Testis (tissue), 3 donors: Measurements from ENCODE around the gene NOL11. TPM values are rescaled to one million over a fixed set of nuclear protein-coding genes. Genes with fewer than 3 reads are reported as not detected.
"Not testable (repeated sequence)": the region's sequence is repeated elsewhere in the genome, so short reads cannot be mapped to it uniquely, and the experiment has no call there.

ENCODE experiments used
- DNase-seq: peaks from one replicate; pipeline ENCODE4 v3.0.0-alpha.2; 2019
- H3K27ac ChIP-seq, 2 donors: fragments of 200-600 bp; sonication (generic); one replicate each; pipeline ENCODE4 v1.5.1; 2019
- H3K27me3 ChIP-seq: fragments of 200-600 bp; sonication (generic); one replicate; pipeline ENCODE4 v1.5.1; 2019
- H3K36me3 ChIP-seq: fragments of 200-600 bp; sonication (generic); one replicate; pipeline ENCODE4 v1.5.1; 2017; ENCODE audit warnings: low read depth; ENCODE audit errors: missing control alignments
- H3K4me1 ChIP-seq: fragments of 200-600 bp; sonication (generic); one replicate; pipeline ENCODE4 v1.5.1; 2019
- H3K4me3 ChIP-seq, 2 donors: fragments of 200-600 bp; sonication (generic); one replicate each; pipeline ENCODE4 v1.5.1; 2017 to 2019
- H3K9me3 ChIP-seq: fragments of 200-600 bp; sonication (generic); one replicate; pipeline ENCODE4 v1.5.1; 2017
- CTCF ChIP-seq, 3 experiments: fragments of 450-650 bp in 2 of 3; fragments of 200-600 bp in 1 of 3; sonication (generic) in 1 of 3; IDR thresholded peaks; one replicate each; pipeline ENCODE4 v1.5.1; 2016 to 2019; ENCODE audit warnings: antibody characterized with exemption in 3 of 3, mild to moderate bottlenecking in 2 of 3, moderate library complexity in 1 of 3
- POLR2A ChIP-seq: fragments of 450-650 bp; IDR thresholded peaks from one replicate; pipeline ENCODE4 v1.6.1; 2017; ENCODE audit warnings: antibody characterized with exemption, mild to moderate bottlenecking, moderate library complexity
- WGBS, 2 donors: methylation state at CpG; one replicate each; pipeline ENCODE4 v1.1.5; 2018; 5-methylcytosine and 5-hydroxymethylcytosine counted together
- intact Hi-C: fragments of 100-400 bp; cut with DNase I; formaldehyde crosslinking; loops from one replicate; pipeline ENCODE4 v1.15.1; 2023; ENCODE audit warnings: low total_unique reads
- polyA plus RNA-seq: library from polyadenylated mRNA; stranded (reverse); fragments of 350-450 nt; fragmentation: Illumina TruSeq; extraction: RNeasy Lipid Tissue Mini Kit (QIAGEN cat#74804); gene quantifications from one replicate; pipeline ENCODE4 v1.2.3, GENCODE V29; 2014; ENCODE audit warnings: low read depth, low replicate concordance; ENCODE audit not compliant: insufficient read depth
- total RNA-seq, 2 donors: library from RNA; depleted of rRNA; stranded (reverse); fragments of >200 nt; gene quantifications; one replicate each; pipeline ENCODE4 v1.2.3, GENCODE V29; 2016

Gene NOL11
- total and polyA plus RNA-seq, 3 donors from 2014 or later: 20.5 to 35.6 (median 31.4) TPM

- Histone ChIP-seq H3K36me3 (no peaks in the 10 kb centered on the region), H3K4me1 (peaks cover 9% of the 10 kb centered on the region), H3K27ac (no peak overlapping the region), H3K27me3 (no peaks in the 10 kb centered on the region), H3K4me3 (no peak overlapping the region), H3K9me3 (no peaks in the 10 kb centered on the region)
- intact Hi-C loops: no loop called here
- DNase-seq: no peak
- WGBS, 2 donors: 98 to 100% methylated on average over 4 of the region's 4 CpGs
- TF ChIP-seq CTCF (IDR thresholded peaks at IDR 0.05) (no peak), POLR2A (no peak)
These were observed 32.3 kb downstream of the NOL11 start for GRCh38 chr17:67750067-67750466.

- H3K9me3 ChIP-seq: no peaks in the 10 kb centered on the region
- no peak overlapping the region for H3K27ac ChIP-seq
- H3K4me3 ChIP-seq: no peak overlapping the region
- WGBS, 2 donors: 83 to 91% methylated on average over 8 of the region's 9 CpGs
- TF ChIP-seq POLR2A: no peak
- no peak for TF ChIP-seq CTCF (IDR thresholded peaks at IDR 0.05)
- no peak for DNase-seq
- intact Hi-C loops: no loop called here
- no peaks in the 10 kb centered on the region for H3K36me3 ChIP-seq
- peaks cover 9% of the 10 kb centered on the region for H3K4me1 ChIP-seq
- H3K27me3 ChIP-seq: no peaks in the 10 kb centered on the region
These were observed 33.7 kb downstream of the NOL11 start for GRCh38 chr17:67751101-67752074.

GRCh38 chr17:67752160-67752559, 34.4 kb downstream of the NOL11 start:
- H3K36me3 ChIP-seq, H3K27ac ChIP-seq, intact Hi-C loops, H3K4me3 ChIP-seq, H3K4me1 ChIP-seq, DNase-seq, H3K27me3 ChIP-seq, H3K9me3 ChIP-seq: not testable (repeated sequence)
- 87 to 93% methylated on average over 3 of the region's 3 CpGs for WGBS, 2 donors

- Histone ChIP-seq H3K4me3 (no peak overlapping the region), H3K4me1 (peaks cover 4% of the 10 kb centered on the region), H3K36me3 (no peaks in the 10 kb centered on the region), H3K27ac (no peak overlapping the region), H3K27me3 (no peaks in the 10 kb centered on the region), H3K9me3 (no peaks in the 10 kb centered on the region)
- WGBS, 2 donors: 91 to 95% methylated on average over 10 of the region's 10 CpGs
- TF ChIP-seq POLR2A (no peak), CTCF (IDR thresholded peaks at IDR 0.05) (no peak)
- no peak for DNase-seq
- intact Hi-C loops: no loop called here
These were observed 35.3 kb downstream of the NOL11 start for GRCh38 chr17:67753026-67753425.

GRCh38 chr17:67754001-67754400, 36.3 kb downstream of the NOL11 start:
- Histone ChIP-seq H3K27me3 (no peaks in the 10 kb centered on the region), H3K27ac (no peak overlapping the region), H3K36me3 (no peaks in the 10 kb centered on the region), H3K4me1 (no peaks in the 10 kb centered on the region), H3K4me3 (no peak overlapping the region), H3K9me3 (no peaks in the 10 kb centered on the region)
- intact Hi-C loops: no loop called here
- no peak for DNase-seq
- no peak for TF ChIP-seq POLR2A
- no peak for TF ChIP-seq CTCF (IDR thresholded peaks at IDR 0.05)
- 89 to 96% methylated on average over 5 of the region's 5 CpGs for WGBS, 2 donors

GRCh38 chr17:67754686-67755085, 37.0 kb downstream of the NOL11 start:
- not testable (repeated sequence) for H3K27ac ChIP-seq, DNase-seq

GRCh38 chr17:67756766-67757165, 39.0 kb downstream of the NOL11 start:
- H3K27ac ChIP-seq, H3K9me3 ChIP-seq, H3K4me1 ChIP-seq, H3K4me3 ChIP-seq, H3K36me3 ChIP-seq, intact Hi-C loops, H3K27me3 ChIP-seq, DNase-seq: not testable (repeated sequence)
- WGBS, 2 donors: 96 to 100% methylated on average over 9 of the region's 9 CpGs

More at GRCh38 chr17:67754686-67755085, 37.0 kb downstream of the NOL11 start:
- H3K36me3 ChIP-seq, H3K4me3 ChIP-seq, H3K27me3 ChIP-seq, H3K4me1 ChIP-seq, intact Hi-C loops, H3K9me3 ChIP-seq: not testable (repeated sequence)
- WGBS, 2 donors: 97 to 98% methylated on average over 8 of the region's 8 CpGs
